Measurements from ENCODE around the gene EMX1.

EMX1 gene

GRCh38 chr2:72958542-72959385 lies 41.4 kb downstream of the EMX1 start:
- DNase-seq (ENCODE audit: low read depth): no peak

- DNase-seq (ENCODE audit: low read depth): no peak
Measured at GRCh38 chr2:72959554-72959953, 42.2 kb downstream of the EMX1 start.

- DNase-seq (ENCODE audit: low read depth): no peak
Measured at GRCh38 chr2:72959995-72960981, 43.0 kb downstream of the EMX1 start.

- DNase-seq (ENCODE audit: low read depth): no peak
Measured at GRCh38 chr2:72961036-72961720, 43.9 kb downstream of the EMX1 start.

- DNase-seq (ENCODE audit: low read depth): no peak
Measured at GRCh38 chr2:72961853-72962468, 44.6 kb downstream of the EMX1 start.

GRCh38 chr2:72962911-72963310 lies 45.6 kb downstream of the EMX1 start:
- DNase-seq (ENCODE audit: low read depth): no peak

GRCh38 chr2:72963423-72964145 lies 46.3 kb downstream of the EMX1 start:
- no peak for DNase-seq (ENCODE audit: low read depth)

- no peak for DNase-seq (ENCODE audit: low read depth)
Measured at GRCh38 chr2:72964146-72964525, 46.8 kb downstream of the EMX1 start.

- no peak for DNase-seq (ENCODE audit: low read depth)
Measured at GRCh38 chr2:72965016-72965415, 47.7 kb downstream of the EMX1 start.

- DNase-seq (ENCODE audit: low read depth): no peak
Measured at GRCh38 chr2:72965770-72966450, 48.6 kb downstream of the EMX1 start.

- no peak for DNase-seq (ENCODE audit: low read depth)
Measured at GRCh38 chr2:72968286-72968685, 51.0 kb downstream of the EMX1 start.

GRCh38 chr2:72969706-72970105 lies 52.4 kb downstream of the EMX1 start:
- DNase-seq (ENCODE audit: low read depth): no peak

- no peak for DNase-seq (ENCODE audit: low read depth)
Measured at GRCh38 chr2:72971036-72971435, 53.7 kb downstream of the EMX1 start.

GRCh38 chr2:72972352-72973136 lies 55.2 kb downstream of the EMX1 start:
- DNase-seq (ENCODE audit: low read depth): no peak

GRCh38 chr2:72973137-72973535 lies 55.8 kb downstream of the EMX1 start:
- no peak for DNase-seq (ENCODE audit: low read depth)

- DNase-seq (ENCODE audit: low read depth): peak; percentile 59
Measured at GRCh38 chr2:72973566-72974435, 56.5 kb downstream of the EMX1 start.

- no peak for DNase-seq (ENCODE audit: low read depth)
Measured at GRCh38 chr2:72974436-72974754, 57.1 kb downstream of the EMX1 start.

GRCh38 chr2:72975017-72975416 lies 57.7 kb downstream of the EMX1 start:
- no peak for DNase-seq (ENCODE audit: low read depth)

GRCh38 chr2:72979896-72980295 lies 62.6 kb downstream of the EMX1 start:
- DNase-seq (ENCODE audit: low read depth): no peak

Data from EH (cell line).